HFFc6 (cell line): ENCODE data around the gene KANSL1L. TPM values are rescaled to one million over a fixed set of nuclear protein-coding genes. Genes with fewer than 3 reads are reported as not detected.

ENCODE experiments used
- DNase-seq: peaks from one replicate; pipeline ENCODE4 v3.0.0-alpha.2; 2018
- H3K27ac Mint-ChIP-seq: 2 replicates; pipeline ENCODE4 v1.8.0; 2020; ENCODE audit warnings: mild to moderate bottlenecking, mixed read lengths
- H3K27me3 Mint-ChIP-seq: 2 replicates; pipeline ENCODE4 v1.8.0; 2021; ENCODE audit warnings: mild to moderate bottlenecking, moderate library complexity, mixed read lengths; ENCODE audit not compliant: insufficient read depth
- H3K36me3 Mint-ChIP-seq: 2 replicates; pipeline ENCODE4 v1.8.0; 2021; ENCODE audit warnings: low read depth, mixed read lengths
- H3K4me1 Mint-ChIP-seq: 2 replicates; pipeline ENCODE4 v1.8.0; 2020; ENCODE audit warnings: low read depth, mixed read lengths
- H3K4me3 Mint-ChIP-seq: 2 replicates; pipeline ENCODE4 v1.8.0; 2020; ENCODE audit warnings: mild to moderate bottlenecking, moderate library complexity, mixed read lengths
- H3K9me3 Mint-ChIP-seq: 2 replicates; pipeline ENCODE4 v1.8.0; 2020; ENCODE audit warnings: mild to moderate bottlenecking, mixed read lengths
- CTCF ChIP-seq: fragments of 200-600 bp; sonication (generic); IDR thresholded peaks from 2 replicates; pipeline ENCODE4 v1.5.0; 2021; ENCODE audit warnings: antibody characterized with exemption, mild to moderate bottlenecking
- total RNA-seq, 6 experiments: library from RNA; stranded (reverse); fragmentation: NEBNext Ultra II Directional; extraction: Animal tissue kit (Norgen Biotek cat#: 25700); gene quantifications; 2 replicates in 1 of 6; 3 replicates in 5 of 6; pipeline ENCODE4 v1.2.3, GENCODE V29; 2021

KANSL1L gene
- total RNA-seq, 6 experiments from 2014 or later, result 3.3 to 6.0 (median 4.8) TPM

DNA sequence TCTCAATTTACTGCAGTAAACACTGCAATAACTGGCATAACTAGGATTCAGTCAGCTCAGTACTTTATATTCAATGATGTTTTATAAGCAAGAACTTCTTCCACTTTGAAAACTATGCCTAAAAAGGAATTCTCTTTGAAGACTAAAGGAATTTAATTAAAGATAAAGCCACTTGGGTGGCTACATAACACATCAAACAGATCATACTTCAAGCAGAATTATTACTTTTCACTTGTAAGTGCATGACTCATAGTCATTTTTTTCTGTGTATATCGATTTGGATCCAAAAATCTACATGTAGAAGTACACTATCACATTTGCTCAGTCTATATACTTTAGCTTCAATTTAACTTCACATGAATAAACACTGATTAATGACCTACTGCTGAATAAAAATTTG lies 4.0 kb downstream of the KANSL1L start:
- H3K4me1 Mint-ChIP-seq, result peaks cover 47% of the 10 kb centered on the region
- no peak overlapping the region for H3K4me3 Mint-ChIP-seq
- TF ChIP-seq CTCF, result no peak
- H3K36me3 Mint-ChIP-seq, result no peaks in the 10 kb centered on the region
- H3K27me3 Mint-ChIP-seq, result no peaks in the 10 kb centered on the region; the same call in 1 of the 2 replicates
- DNase-seq, result no peak
- H3K27ac Mint-ChIP-seq, result no peak overlapping the region
- H3K9me3 Mint-ChIP-seq, result no peaks in the 10 kb centered on the region

GRCh38 chr2:210162466-210163124 lies 8.6 kb downstream of the KANSL1L start:
- no peak overlapping the region for H3K4me3 Mint-ChIP-seq
- DNase-seq, result no peak

DNA sequence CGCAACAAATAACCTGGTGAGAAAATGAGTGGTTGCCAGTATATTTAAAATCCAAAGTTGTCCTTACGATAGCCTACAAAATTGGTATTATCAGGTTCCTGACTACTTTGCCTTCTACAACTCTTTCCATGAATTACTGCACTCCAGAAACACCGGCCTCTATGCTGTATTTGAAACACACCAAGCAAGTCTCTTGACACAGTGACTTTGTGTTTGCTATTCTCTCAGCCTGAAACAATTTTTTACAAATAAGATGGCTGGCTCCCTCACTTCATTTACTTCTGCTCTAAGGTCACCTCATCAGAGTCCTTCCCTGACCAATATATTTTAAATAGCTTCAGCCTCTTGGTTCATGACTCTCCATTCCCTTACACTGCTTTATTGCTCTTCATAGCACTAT lies 12.2 kb downstream of the KANSL1L start:
- Mint-ChIP-seq H3K9me3 (no peaks in the 10 kb centered on the region), H3K27me3 (no peaks in the 10 kb centered on the region), H3K4me3 (no peak overlapping the region), H3K4me1 (peaks cover 13% of the 10 kb centered on the region; the same call in 1 of the 2 replicates), H3K36me3 (no peaks in the 10 kb centered on the region), H3K27ac (no peak overlapping the region)
- no peak for TF ChIP-seq CTCF
- DNase-seq, result no peak

More at GRCh38 chr2:210162466-210163124, 8.6 kb downstream of the KANSL1L start:
- no peak for TF ChIP-seq CTCF
- Mint-ChIP-seq H3K27ac (no peak overlapping the region), H3K27me3 (no peaks in the 10 kb centered on the region), H3K4me1 (peaks cover 27% of the 10 kb centered on the region), H3K9me3 (no peaks in the 10 kb centered on the region), H3K36me3 (no peaks in the 10 kb centered on the region)

DNA sequence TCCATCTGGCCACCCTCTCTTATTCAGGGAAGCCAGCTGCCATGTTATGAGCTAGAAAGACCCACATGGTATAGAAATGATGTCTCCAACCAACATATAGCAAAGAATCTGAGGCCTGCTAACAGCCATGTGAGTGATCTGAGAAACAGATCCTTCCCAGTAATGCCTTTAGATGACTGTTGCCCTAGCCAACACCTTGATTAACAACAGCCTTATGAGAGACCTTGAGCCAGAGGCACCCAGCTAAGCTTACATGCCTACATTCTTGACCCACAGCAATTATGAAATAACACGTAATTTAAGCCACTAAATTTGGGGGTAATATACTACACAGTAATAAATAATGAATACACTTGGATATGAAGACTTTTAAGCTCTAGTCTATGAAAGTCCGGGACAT lies 13.0 kb downstream of the KANSL1L start:
- Mint-ChIP-seq H3K36me3 (no peaks in the 10 kb centered on the region), H3K27ac (no peak overlapping the region), H3K4me3 (no peak overlapping the region)

DNA sequence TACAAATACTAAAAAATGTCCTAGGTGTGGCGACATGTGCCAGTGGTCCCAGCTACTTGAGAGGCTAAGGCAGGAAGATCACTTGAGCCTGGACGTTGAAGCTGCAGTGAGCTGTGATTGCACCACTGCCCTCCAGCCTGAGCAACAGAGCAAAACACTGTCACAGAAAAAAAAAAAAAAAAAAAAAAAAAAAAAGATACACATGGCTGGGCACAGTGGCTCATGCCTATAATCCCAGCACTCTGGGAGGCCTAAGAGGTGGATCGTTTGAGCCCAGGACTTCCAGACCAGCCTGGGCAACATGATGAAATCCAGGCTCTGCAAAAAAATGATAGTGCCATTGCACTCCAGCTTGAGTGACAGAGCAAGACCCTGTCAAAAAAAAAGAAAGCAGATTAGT lies 13.7 kb downstream of the KANSL1L start:
- H3K36me3 Mint-ChIP-seq, result no peaks in the 10 kb centered on the region
- no peak overlapping the region for H3K4me3 Mint-ChIP-seq
- DNase-seq, result no peak
- H3K27ac Mint-ChIP-seq, result no peak overlapping the region
- H3K27me3 Mint-ChIP-seq, result no peaks in the 10 kb centered on the region
- H3K4me1 Mint-ChIP-seq, result peaks cover 4% of the 10 kb centered on the region; the same call in 1 of the 2 replicates
- TF ChIP-seq CTCF, result no peak
- no peaks in the 10 kb centered on the region for H3K9me3 Mint-ChIP-seq

More for the DNA sequence above, 13.0 kb downstream of the KANSL1L start:
- Mint-ChIP-seq H3K27me3 (no peaks in the 10 kb centered on the region), H3K4me1 (peaks cover 11% of the 10 kb centered on the region; the same call in 1 of the 2 replicates), H3K9me3 (no peaks in the 10 kb centered on the region)
- TF ChIP-seq CTCF, result no peak
- DNase-seq, result no peak
